Measurements from ENCODE around the gene EED. TPM values are rescaled to one million over a fixed set of nuclear protein-coding genes. Genes with fewer than 3 reads are reported as not detected.

The EED gene
- total RNA-seq, 1 experiment from 2014 or later, result 24.4 TPM

GRCh38 chr11:86210898-86211297, 33.7 kb upstream of the EED start:
- H3K27me3 Mint-ChIP-seq (ENCODE audit: unreplicated experiment), result no peaks in the 10 kb centered on the region
- BruUV-seq (replicated peaks), result no TSS peak
- no peaks in the 10 kb centered on the region for H3K9me3 Mint-ChIP-seq (ENCODE audit: low read depth, unreplicated experiment)
- CTCF ChIA-PET, result interaction anchor here (0.6 to 0.7 kb wide), 2 partner anchors 398 to 473 kb away, joined by 3 read pairs; no protein-coding TSS in a partner anchor
- TF ChIP-seq CTCF (IDR thresholded peaks at IDR 0.05; ENCODE audit: unreplicated experiment), result no peak
- H3K4me1 Mint-ChIP-seq (ENCODE audit: low read depth, unreplicated experiment), result peaks cover 10% of the 10 kb centered on the region
- no peak overlapping the region for H3K27ac Mint-ChIP-seq (ENCODE audit: unreplicated experiment)
- no peaks in the 10 kb centered on the region for H3K36me3 Mint-ChIP-seq (ENCODE audit: insufficient read depth, unreplicated experiment)
- intact Hi-C loops (cut with micrococcal nuclease; ENCODE audit: unreplicated experiment), result loop anchor here (5.0 to 10.0 kb wide), 2 partner anchors 169 to 356 kb away; partner anchors contain the start of gene CCDC83
- no peak overlapping the region for H3K4me3 Mint-ChIP-seq (ENCODE audit: low read depth, unreplicated experiment)
- no peak for DNase-seq

DNA sequence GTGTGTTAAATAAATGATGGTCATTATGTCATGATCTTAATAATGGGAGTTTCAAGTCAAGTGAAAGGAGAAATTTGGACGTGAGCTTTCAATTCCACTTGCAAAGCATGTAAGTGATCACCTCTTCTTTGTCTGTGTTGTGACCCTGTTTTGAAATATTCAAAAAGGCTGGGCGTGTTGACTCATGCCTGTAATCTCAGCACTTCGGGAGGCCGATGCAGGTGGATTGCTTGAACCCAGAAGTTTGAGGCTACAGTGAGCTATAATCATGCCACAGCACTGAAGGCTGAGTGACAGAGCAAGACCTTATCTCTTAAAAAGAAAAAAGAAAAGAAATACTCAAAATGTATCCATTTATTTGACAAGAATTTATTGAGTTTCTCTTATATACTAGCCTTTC, 32.9 kb upstream of the EED start:
- BruUV-seq (replicated peaks), result no TSS peak
- Mint-ChIP-seq H3K4me1 (ENCODE audit: low read depth, unreplicated experiment) (peaks cover 10% of the 10 kb centered on the region), H3K27me3 (ENCODE audit: unreplicated experiment) (no peaks in the 10 kb centered on the region), H3K36me3 (ENCODE audit: insufficient read depth, unreplicated experiment) (no peaks in the 10 kb centered on the region), H3K9me3 (ENCODE audit: low read depth, unreplicated experiment) (no peaks in the 10 kb centered on the region), H3K4me3 (ENCODE audit: low read depth, unreplicated experiment) (no peak overlapping the region), H3K27ac (ENCODE audit: unreplicated experiment) (no peak overlapping the region)
- CTCF ChIA-PET, result interaction anchor here (1.0 kb wide), 1 partner anchor 170 kb away, joined by 5 read pairs; no protein-coding TSS in a partner anchor
- TF ChIP-seq CTCF (IDR thresholded peaks at IDR 0.05; ENCODE audit: unreplicated experiment), result no peak
- DNase-seq, result no peak
- intact Hi-C loops (cut with micrococcal nuclease; ENCODE audit: unreplicated experiment), result loop anchor here (5.0 to 10.0 kb wide), 2 partner anchors 169 to 357 kb away; partner anchors contain the start of gene CCDC83

GRCh38 chr11:86212019-86212611, 32.4 kb upstream of the EED start:
- no TSS peak for BruUV-seq (replicated peaks)
- no peak for DNase-seq
- Mint-ChIP-seq H3K27me3 (ENCODE audit: unreplicated experiment) (no peaks in the 10 kb centered on the region), H3K4me1 (ENCODE audit: low read depth, unreplicated experiment) (peaks cover 10% of the 10 kb centered on the region), H3K36me3 (ENCODE audit: insufficient read depth, unreplicated experiment) (no peaks in the 10 kb centered on the region), H3K27ac (ENCODE audit: unreplicated experiment) (no peak overlapping the region), H3K4me3 (ENCODE audit: low read depth, unreplicated experiment) (no peak overlapping the region), H3K9me3 (ENCODE audit: low read depth, unreplicated experiment) (no peaks in the 10 kb centered on the region)
- intact Hi-C loops (cut with micrococcal nuclease; ENCODE audit: unreplicated experiment), result loop anchor here (5.0 to 10.0 kb wide), 2 partner anchors 170 to 357 kb away; partner anchors contain the start of gene CCDC83
- CTCF ChIA-PET, result interaction anchor here (1.0 kb wide), 1 partner anchor 170 kb away, joined by 5 read pairs; no protein-coding TSS in a partner anchor
- TF ChIP-seq CTCF (IDR thresholded peaks at IDR 0.05; ENCODE audit: unreplicated experiment), result no peak

GRCh38 chr11:86214710-86215109, 29.8 kb upstream of the EED start:
- TF ChIP-seq CTCF (IDR thresholded peaks at IDR 0.05; ENCODE audit: unreplicated experiment), result no peak
- intact Hi-C loops (cut with micrococcal nuclease; ENCODE audit: unreplicated experiment), result loop anchor here (5.0 to 10.0 kb wide), 3 partner anchors 147 to 360 kb away; partner anchors contain the start of genes CCDC83 and PICALM
- Mint-ChIP-seq H3K27me3 (ENCODE audit: unreplicated experiment) (no peaks in the 10 kb centered on the region), H3K4me1 (ENCODE audit: low read depth, unreplicated experiment) (peaks cover 22% of the 10 kb centered on the region), H3K36me3 (ENCODE audit: insufficient read depth, unreplicated experiment) (no peaks in the 10 kb centered on the region), H3K9me3 (ENCODE audit: low read depth, unreplicated experiment) (no peaks in the 10 kb centered on the region), H3K4me3 (ENCODE audit: low read depth, unreplicated experiment) (no peak overlapping the region), H3K27ac (ENCODE audit: unreplicated experiment) (no peak overlapping the region)
- DNase-seq, result peak; percentile 21
- CTCF ChIA-PET, result no interaction called here
- BruUV-seq (replicated peaks), result no TSS peak
